GM10266 (cell line): ENCODE measurements around the gene PRKACG.
"Not testable (repeated sequence)": the region's sequence is repeated elsewhere in the genome, so short reads cannot be mapped to it uniquely, and the experiment has no call there.

ENCODE experiments used
- DNase-seq: peaks from one replicate; pipeline ENCODE4 v3.0.0; 2012; ENCODE audit errors: extremely low spot score
- TF ChIP-seq, protein P1 (sequence below): IDR thresholded peaks from 2 replicates; pipeline ENCODE4 v1.5.1; 2012; ENCODE audit warnings: mild to moderate bottlenecking, low read depth; ENCODE audit not compliant: control insufficient read depth, insufficient read depth; ENCODE audit errors: missing control alignments

PRKACG gene

DNA sequence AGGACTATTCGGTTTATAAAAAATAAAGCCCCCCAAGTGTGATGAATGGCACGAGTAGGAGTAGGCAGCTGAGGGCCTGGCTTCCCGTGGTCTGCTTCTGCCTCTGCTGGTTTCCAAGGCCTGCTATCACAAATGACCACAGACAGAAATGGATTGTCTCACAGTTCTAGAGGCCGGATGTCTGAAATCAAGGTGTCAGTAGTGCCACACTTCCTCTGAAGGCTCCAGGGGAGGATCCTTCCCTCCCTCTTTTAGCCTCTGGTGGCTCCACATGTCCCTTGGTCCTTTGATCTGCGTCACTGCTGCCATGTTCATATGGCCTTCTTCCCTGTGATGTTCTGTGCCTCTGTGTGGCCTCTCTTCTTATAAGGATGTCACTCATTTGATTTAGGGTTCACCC is 15.1 kb downstream of the PRKACG start:
- TF ChIP-seq, protein P1, sequence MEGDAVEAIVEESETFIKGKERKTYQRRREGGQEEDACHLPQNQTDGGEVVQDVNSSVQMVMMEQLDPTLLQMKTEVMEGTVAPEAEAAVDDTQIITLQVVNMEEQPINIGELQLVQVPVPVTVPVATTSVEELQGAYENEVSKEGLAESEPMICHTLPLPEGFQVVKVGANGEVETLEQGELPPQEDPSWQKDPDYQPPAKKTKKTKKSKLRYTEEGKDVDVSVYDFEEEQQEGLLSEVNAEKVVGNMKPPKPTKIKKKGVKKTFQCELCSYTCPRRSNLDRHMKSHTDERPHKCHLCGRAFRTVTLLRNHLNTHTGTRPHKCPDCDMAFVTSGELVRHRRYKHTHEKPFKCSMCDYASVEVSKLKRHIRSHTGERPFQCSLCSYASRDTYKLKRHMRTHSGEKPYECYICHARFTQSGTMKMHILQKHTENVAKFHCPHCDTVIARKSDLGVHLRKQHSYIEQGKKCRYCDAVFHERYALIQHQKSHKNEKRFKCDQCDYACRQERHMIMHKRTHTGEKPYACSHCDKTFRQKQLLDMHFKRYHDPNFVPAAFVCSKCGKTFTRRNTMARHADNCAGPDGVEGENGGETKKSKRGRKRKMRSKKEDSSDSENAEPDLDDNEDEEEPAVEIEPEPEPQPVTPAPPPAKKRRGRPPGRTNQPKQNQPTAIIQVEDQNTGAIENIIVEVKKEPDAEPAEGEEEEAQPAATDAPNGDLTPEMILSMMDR: no peak

DNA sequence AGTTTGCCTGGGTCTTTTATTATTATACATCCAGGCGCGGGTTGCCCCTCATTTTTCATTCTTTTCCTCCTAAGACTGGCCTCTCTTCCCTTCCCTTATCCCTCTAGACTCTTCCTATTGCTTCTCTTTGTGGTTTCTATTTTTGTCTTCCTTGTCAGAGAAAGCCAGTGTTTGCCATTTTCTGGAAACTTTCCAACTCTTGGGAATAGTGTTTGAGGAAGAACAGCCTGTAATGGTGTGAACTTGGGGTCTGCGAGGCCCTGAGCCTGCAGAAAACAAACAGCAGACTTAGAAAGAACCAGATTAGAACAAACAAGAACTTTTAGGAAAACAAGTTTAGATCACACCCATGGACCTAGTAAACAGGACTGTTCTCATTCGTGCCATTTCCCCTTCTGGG is 15.5 kb downstream of the PRKACG start:
- TF ChIP-seq, protein P1: no peak
- no peak for DNase-seq

More for the DNA sequence above, 15.1 kb downstream of the PRKACG start:
- DNase-seq: no peak

DNA sequence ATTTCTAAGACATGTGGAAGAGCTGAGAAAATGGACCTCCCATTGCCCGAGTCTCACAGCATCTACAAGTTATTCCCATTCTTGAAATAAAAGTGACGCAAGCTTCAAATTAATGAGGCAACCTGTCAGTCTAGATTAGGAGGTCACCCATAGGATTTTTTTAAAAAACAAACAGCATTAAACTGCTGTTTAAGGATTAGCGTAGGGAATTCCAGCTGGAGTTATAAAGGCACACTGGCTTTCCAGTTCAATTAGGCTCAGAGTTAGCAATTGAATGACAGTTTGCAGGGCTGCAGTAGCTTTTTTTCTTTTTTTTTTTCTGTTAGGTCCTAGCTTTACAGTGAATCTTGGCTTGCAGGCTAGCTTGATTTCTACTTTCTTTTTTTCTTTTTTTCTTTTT is 16.2 kb downstream of the PRKACG start:
- TF ChIP-seq, protein P1: no peak
- DNase-seq: no peak

DNA sequence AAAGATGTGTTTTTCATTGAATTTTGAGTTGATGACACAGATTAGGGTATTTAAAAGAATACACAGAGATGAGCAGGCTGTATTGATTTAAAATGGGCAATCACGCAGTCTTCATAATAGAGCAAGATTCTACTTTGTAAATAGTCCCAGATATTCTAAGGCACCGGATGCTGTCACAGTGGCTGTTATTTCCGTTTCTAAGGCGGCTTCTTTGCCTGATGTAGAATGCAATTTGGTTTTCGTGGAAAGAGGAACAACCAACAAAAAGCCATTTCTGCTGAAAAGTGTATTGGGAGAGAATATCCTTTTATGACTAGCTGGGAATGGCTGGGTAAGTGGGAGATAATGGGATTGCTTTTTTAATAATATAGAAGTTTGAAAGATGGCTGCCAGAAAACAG is 17.5 kb downstream of the PRKACG start:
- no peak for DNase-seq
- TF ChIP-seq, protein P1: no peak

DNA sequence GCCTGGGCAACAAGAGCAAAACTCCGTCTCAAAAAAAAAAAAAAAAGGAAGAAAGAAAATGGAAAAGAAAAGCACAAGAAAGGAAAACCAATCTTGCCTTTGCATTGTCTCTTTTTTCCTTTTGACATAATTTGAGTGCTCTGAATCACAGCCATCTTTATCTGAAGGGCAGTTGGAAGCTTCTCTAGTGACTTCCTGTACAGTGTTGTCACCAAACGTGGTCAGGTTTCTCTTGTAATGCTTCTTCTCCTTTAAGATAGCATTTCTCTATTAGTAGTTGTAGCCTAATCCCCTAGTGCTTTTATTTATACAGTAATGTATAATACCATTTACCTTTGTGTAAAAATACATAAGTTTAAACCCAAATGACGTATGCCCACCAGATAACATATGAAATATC is 18.1 kb downstream of the PRKACG start:
- TF ChIP-seq, protein P1: no peak
- DNase-seq: no peak

DNA sequence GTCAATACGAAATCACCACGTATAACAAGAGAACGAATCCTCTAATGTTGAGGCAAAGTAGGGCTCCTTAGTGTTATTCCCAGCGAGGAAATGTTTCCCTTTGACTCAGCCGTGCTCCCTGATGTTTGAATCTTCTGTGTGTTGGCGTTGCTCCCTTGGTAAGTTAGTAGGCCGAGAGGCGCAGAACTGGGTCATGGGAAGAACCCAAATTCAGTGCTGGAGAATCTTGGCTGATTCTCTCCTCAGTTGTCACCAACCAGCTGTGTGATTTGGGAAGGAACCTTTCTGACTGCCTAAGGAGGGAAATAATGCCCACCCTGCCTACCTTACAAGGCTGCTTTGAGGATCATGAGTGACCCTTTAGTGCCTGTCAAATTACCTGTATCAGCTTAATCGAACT is 22.5 kb downstream of the PRKACG start:
- no peak for DNase-seq

DNA sequence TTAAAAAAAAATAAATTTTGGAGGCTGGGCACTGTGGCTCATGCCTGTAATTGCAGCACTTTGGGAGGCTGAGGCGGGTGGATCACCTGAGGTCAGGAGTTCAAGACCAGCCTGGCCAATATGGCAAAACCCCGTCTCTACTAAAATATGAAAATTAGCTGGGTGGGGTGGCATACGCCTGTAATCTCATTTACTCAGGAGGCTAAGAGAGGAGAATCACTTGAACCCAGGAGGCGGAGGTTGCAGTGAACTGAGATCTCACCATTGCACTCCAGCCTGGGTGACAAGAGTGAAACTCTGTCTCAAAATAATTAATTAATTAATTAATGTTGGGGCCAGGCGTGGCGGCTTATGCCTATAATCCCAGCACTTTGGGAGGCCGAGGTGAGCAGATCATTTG is 27.0 kb downstream of the PRKACG start:
- not testable (repeated sequence) for DNase-seq

More for the DNA sequence above, 22.5 kb downstream of the PRKACG start:
- TF ChIP-seq, protein P1: no peak
